Vagina (tissue), 2 donors: Measurements from ENCODE around the gene CPT2. TPM values are rescaled to one million over a fixed set of nuclear protein-coding genes. Genes with fewer than 3 reads are reported as not detected.
A peak's percentile ranks its signal among the peaks of the same experiment; 100 is the strongest.

Experiments used
- DNase-seq, 2 donors: peaks; one replicate each; pipeline ENCODE4 v3.0.0-alpha.2; 2017; ENCODE audit errors: extremely low spot score in 2 of 2
- H3K27ac ChIP-seq: fragments of 200-600 bp; sonication (generic); one replicate; pipeline ENCODE4 v1.5.1; 2019
- H3K27me3 ChIP-seq: fragments of 200-600 bp; sonication (generic); one replicate; pipeline ENCODE4 v1.5.1; 2019
- H3K36me3 ChIP-seq, 2 donors: fragments of 200-600 bp; sonication (generic); one replicate each; pipeline ENCODE4 v1.5.1; 2017 to 2019
- H3K4me1 ChIP-seq: fragments of 200-600 bp; sonication (generic); one replicate; pipeline ENCODE4 v1.5.1; 2019
- H3K4me3 ChIP-seq, 2 donors: fragments of 200-600 bp; sonication (generic); 1 replicate in 1 of 2; 2 replicates in 1 of 2; pipeline ENCODE4 v1.5.1; 2016 to 2019
- H3K9me3 ChIP-seq: fragments of 200-600 bp; sonication (generic); one replicate; pipeline ENCODE4 v1.5.1; 2019
- CTCF ChIP-seq, 3 experiments: fragments of 450-650 bp in 2 of 3; fragments of 200-600 bp in 1 of 3; sonication (generic) in 1 of 3; IDR thresholded peaks; one replicate each; pipeline ENCODE4 v1.5.1; 2017 to 2019; ENCODE audit warnings: antibody characterized with exemption in 3 of 3, mild to moderate bottlenecking in 2 of 3, moderate library complexity in 2 of 3
- POLR2A ChIP-seq, 2 donors: fragments of 450-650 bp; IDR thresholded peaks; one replicate each; pipeline ENCODE4 v1.6.1; 2017; ENCODE audit warnings: antibody characterized with exemption in 2 of 2, mild to moderate bottlenecking in 2 of 2, moderate library complexity in 2 of 2
- POLR2AphosphoS5 ChIP-seq, 2 donors: sonication (generic); formaldehyde crosslinking; IDR thresholded peaks; one replicate each; pipeline ENCODE4 v1.9.0; 2017; ENCODE audit warnings: antibody characterized with exemption in 2 of 2, mild to moderate bottlenecking in 2 of 2, low read depth in 1 of 2; ENCODE audit not compliant: insufficient read depth in 1 of 2
- intact Hi-C: fragments of 100-400 bp; cut with DNase I; formaldehyde crosslinking; loops from one replicate; pipeline ENCODE4 v1.15.1; 2023
- total RNA-seq: library from RNA; depleted of rRNA; stranded (reverse); fragments of >200 nt; gene quantifications from one replicate; pipeline ENCODE4 v1.2.3, GENCODE V29; 2016

CPT2 gene
- total RNA-seq, 1 donor from 2014 or later, result 16.7 TPM

GRCh38 chr1:53218201-53218600, 21.6 kb downstream of the CPT2 start:
- TF ChIP-seq CTCF (IDR thresholded peaks at IDR 0.05) (no peak), POLR2A (IDR thresholded peaks at IDR 0.05) (no peak)
- peak in 1 of 2 donors; percentile 70 for DNase-seq
- Histone ChIP-seq H3K36me3 (peaks cover 0 to 25% of the 10 kb centered on the region in 2 donors), H3K27ac (no peak overlapping the region), H3K9me3 (no peaks in the 10 kb centered on the region), H3K4me1 (peaks cover 17% of the 10 kb centered on the region), H3K27me3 (no peaks in the 10 kb centered on the region), H3K4me3 (no peak overlapping the region)
- intact Hi-C loops, result no loop called here

- intact Hi-C loops, result no loop called here
- H3K27ac ChIP-seq, result peak overlapping the region; percentile 91
- no peaks in the 10 kb centered on the region for H3K9me3 ChIP-seq
- H3K4me1 ChIP-seq, result peaks cover 17% of the 10 kb centered on the region
- DNase-seq, result no peak
- TF ChIP-seq POLR2AphosphoS5 (IDR thresholded peaks at IDR 0.05; ENCODE audit: insufficient read depth in 1 of 2, low read depth in 1 of 2) (no peak), CTCF (IDR thresholded peaks at IDR 0.05) (no peak), POLR2A (IDR thresholded peaks at IDR 0.05) (no peak)
- peak overlapping the region; percentile 75 to 76 for H3K4me3 ChIP-seq
- H3K27me3 ChIP-seq, result no peaks in the 10 kb centered on the region
- H3K36me3 ChIP-seq, result peaks cover 0 to 10% of the 10 kb centered on the region in 2 donors
Observed at GRCh38 chr1:53219711-53220110, 23.1 kb downstream of the CPT2 start.

GRCh38 chr1:53220171-53220961, 23.7 kb downstream of the CPT2 start, which contains the start of gene CZIB:
Gene CZIB (minus strand): TSS chr1:53220634. CDS start chr1:53220575, 59 bp downstream.
- Histone ChIP-seq H3K36me3 (peaks cover 0 to 4% of the 10 kb centered on the region in 2 donors), H3K27ac (peak within 1 kb of the TSS; percentile 91), H3K9me3 (no peaks in the 10 kb centered on the region), H3K4me3 (peak within 1 kb of the TSS; percentile 75 to 76), H3K27me3 (no peaks in the 10 kb centered on the region), H3K4me1 (peaks cover 17% of the 10 kb centered on the region)
- intact Hi-C loops, result no loop called here
- TF ChIP-seq POLR2AphosphoS5 (IDR thresholded peaks at IDR 0.05; ENCODE audit: insufficient read depth in 1 of 2, low read depth in 1 of 2) (peak; percentile 83 to 99), CTCF (IDR thresholded peaks at IDR 0.05) (peak in 1 of 3 experiments; percentile 17), POLR2A (IDR thresholded peaks at IDR 0.05) (peak in 1 of 2 donors; percentile 91)
- no peak for DNase-seq

- DNase-seq, result no peak
- intact Hi-C loops, result no loop called here
- no peaks in the 10 kb centered on the region for H3K9me3 ChIP-seq
- H3K36me3 ChIP-seq, result no peaks in the 10 kb centered on the region
- TF ChIP-seq CTCF (IDR thresholded peaks at IDR 0.05), result no peak
- TF ChIP-seq POLR2A (IDR thresholded peaks at IDR 0.05), result no peak
- TF ChIP-seq POLR2AphosphoS5 (IDR thresholded peaks at IDR 0.05; ENCODE audit: insufficient read depth in 1 of 2, low read depth in 1 of 2), result no peak
- peak overlapping the region; percentile 91 for H3K27ac ChIP-seq
- peaks cover 17% of the 10 kb centered on the region for H3K4me1 ChIP-seq
- H3K4me3 ChIP-seq, result peak overlapping the region; percentile 75 to 76
- H3K27me3 ChIP-seq, result no peaks in the 10 kb centered on the region
Observed at GRCh38 chr1:53220962-53221286, 24.3 kb downstream of the CPT2 start.

- H3K4me3 ChIP-seq, result peak overlapping the region; percentile 74 to 96
- DNase-seq, result no peak
- peaks cover 0 to 25% of the 10 kb centered on the region in 2 donors for H3K36me3 ChIP-seq
- H3K4me1 ChIP-seq, result peaks cover 21% of the 10 kb centered on the region
- no peaks in the 10 kb centered on the region for H3K27me3 ChIP-seq
- no peaks in the 10 kb centered on the region for H3K9me3 ChIP-seq
- H3K27ac ChIP-seq, result peak overlapping the region; percentile 61
- TF ChIP-seq POLR2A (IDR thresholded peaks at IDR 0.05) (no peak), CTCF (IDR thresholded peaks at IDR 0.05) (no peak), POLR2AphosphoS5 (IDR thresholded peaks at IDR 0.05; ENCODE audit: insufficient read depth in 1 of 2, low read depth in 1 of 2) (no peak)
- intact Hi-C loops, result no loop called here
Observed at GRCh38 chr1:53237638-53238037, 41.0 kb downstream of the CPT2 start.
